Gastrocnemius medialis (tissue), 4 donors: ENCODE results near the gene ENPP3. TPM values are rescaled to one million over a fixed set of nuclear protein-coding genes. Genes with fewer than 3 reads are reported as not detected.

ENCODE experiments used
- ATAC-seq, 2 donors: fragments of 150-250 bp; one replicate each; pipeline ENCODE4 v1.9.1; 2016
- DNase-seq, 2 donors: peaks; one replicate each; pipeline ENCODE4 v3.0.0-alpha.2; 2019
- H3K27ac ChIP-seq, 4 donors: fragments of 200-600 bp; sonication (generic); 1 replicate in 1 of 4; 2 replicates in 3 of 4; pipeline ENCODE4 v1.5.1; 2016 to 2018; ENCODE audit warnings: mild to moderate bottlenecking in 2 of 4, moderate library complexity in 1 of 4
- H3K27me3 ChIP-seq, 3 donors: fragments of 200-600 bp; sonication (generic) in 2 of 3; 1 replicate in 1 of 3; 2 replicates in 2 of 3; pipeline versions ENCODE4 v1.5.1 to v1.6.0; 2016 to 2019; ENCODE audit warnings: mild to moderate bottlenecking in 1 of 3, moderate library complexity in 1 of 3
- H3K36me3 ChIP-seq, 2 donors: fragments of 200-600 bp; sonication (generic) in 1 of 2; one replicate each; pipeline ENCODE4 v1.5.1; 2017 to 2018
- H3K4me1 ChIP-seq, 2 donors: fragments of 200-600 bp; sonication (generic) in 1 of 2; one replicate each; pipeline ENCODE4 v1.5.1; 2016 to 2017; ENCODE audit warnings: mild to moderate bottlenecking in 2 of 2
- H3K4me3 ChIP-seq, 4 donors: fragments of 200-600 bp; sonication (generic) in 3 of 4; 1 replicate in 1 of 4; 2 replicates in 3 of 4; pipeline ENCODE4 v1.5.1; 2016 to 2019; ENCODE audit warnings: mild to moderate bottlenecking in 2 of 4
- H3K9me3 ChIP-seq, 3 donors: fragments of 200-600 bp; sonication (generic) in 2 of 3; 1 replicate in 1 of 3; 2 replicates in 2 of 3; pipeline ENCODE4 v1.5.1; 2016 to 2019
- POLR2A ChIP-seq, 2 donors: fragments of 450-650 bp; IDR thresholded peaks; one replicate each; pipeline ENCODE4 v1.6.1; 2017; ENCODE audit warnings: antibody characterized with exemption in 2 of 2, mild to moderate bottlenecking in 2 of 2, moderate library complexity in 2 of 2
- in situ Hi-C, 4 donors: fragments of 200-750 bp; cut with MboI; loops; one replicate each; pipeline versions ENCODE4 v1.15.0 to v1.8.0; 2017; ENCODE audit warnings: low sequenced_read_pairs in 4 of 4
- intact Hi-C: fragments of 100-400 bp; cut with DNase I; formaldehyde crosslinking; loops from one replicate; pipeline ENCODE4 v1.15.1; 2023; ENCODE audit warnings: low total_unique reads
- total RNA-seq, 4 donors: library from RNA; depleted of rRNA; stranded (reverse); fragments of >200 nt; gene quantifications; one replicate each; pipeline versions ENCODE4 v1.1.0 to v1.2.3, GENCODE V29; 2016
- TF ChIP-seq, protein P1 (sequence below), 5 experiments: fragments of 450-650 bp in 3 of 5; fragments of 200-600 bp in 2 of 5; sonication (generic) in 2 of 5; IDR thresholded peaks in 4 of 5; conservative IDR thresholded peaks in 1 of 5; 1 replicate in 4 of 5; 2 replicates in 1 of 5; pipeline ENCODE4 v1.5.1; 2016 to 2019; ENCODE audit warnings: antibody characterized with exemption in 5 of 5, mild to moderate bottlenecking in 3 of 5, moderate library complexity in 3 of 5

Gene ENPP3
- total RNA-seq, 4 donors from 2014 or later = 0.07 TPM; not detected in 3

DNA sequence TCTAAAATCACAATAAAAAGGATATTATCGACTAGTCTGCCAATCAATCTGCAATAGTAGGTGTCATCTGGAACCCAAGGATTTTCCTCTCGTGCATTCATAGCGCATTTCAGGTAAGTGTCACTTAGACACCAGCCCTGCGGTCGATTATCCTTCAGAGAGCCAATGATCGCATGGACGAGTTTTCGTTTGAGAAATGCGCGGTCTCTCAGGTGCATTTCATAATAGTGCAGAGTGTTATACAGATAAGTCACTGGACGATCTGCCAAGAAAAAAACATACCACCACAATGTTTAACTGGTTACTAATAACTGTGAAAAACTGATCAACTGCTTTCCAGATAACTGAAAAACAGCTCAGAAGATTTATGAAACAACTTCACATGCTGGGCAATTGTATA, 43.0 kb upstream of the ENPP3 start:
- Histone ChIP-seq H3K4me1 (no peaks in the 10 kb centered on the region), H3K9me3 (no peaks in the 10 kb centered on the region), H3K27ac (no peak overlapping the region), H3K27me3 (no peaks in the 10 kb centered on the region), H3K4me3 (no peak overlapping the region), H3K36me3 (peaks cover 2 to 92% of the 10 kb centered on the region in 2 donors)
- DNase-seq (no peak), ATAC-seq (no peak)
- in situ Hi-C loops (no loop called here), intact Hi-C loops (no loop called here)
- no peak for TF ChIP-seq POLR2A (IDR thresholded peaks at IDR 0.05)
- TF ChIP-seq, protein P1, sequence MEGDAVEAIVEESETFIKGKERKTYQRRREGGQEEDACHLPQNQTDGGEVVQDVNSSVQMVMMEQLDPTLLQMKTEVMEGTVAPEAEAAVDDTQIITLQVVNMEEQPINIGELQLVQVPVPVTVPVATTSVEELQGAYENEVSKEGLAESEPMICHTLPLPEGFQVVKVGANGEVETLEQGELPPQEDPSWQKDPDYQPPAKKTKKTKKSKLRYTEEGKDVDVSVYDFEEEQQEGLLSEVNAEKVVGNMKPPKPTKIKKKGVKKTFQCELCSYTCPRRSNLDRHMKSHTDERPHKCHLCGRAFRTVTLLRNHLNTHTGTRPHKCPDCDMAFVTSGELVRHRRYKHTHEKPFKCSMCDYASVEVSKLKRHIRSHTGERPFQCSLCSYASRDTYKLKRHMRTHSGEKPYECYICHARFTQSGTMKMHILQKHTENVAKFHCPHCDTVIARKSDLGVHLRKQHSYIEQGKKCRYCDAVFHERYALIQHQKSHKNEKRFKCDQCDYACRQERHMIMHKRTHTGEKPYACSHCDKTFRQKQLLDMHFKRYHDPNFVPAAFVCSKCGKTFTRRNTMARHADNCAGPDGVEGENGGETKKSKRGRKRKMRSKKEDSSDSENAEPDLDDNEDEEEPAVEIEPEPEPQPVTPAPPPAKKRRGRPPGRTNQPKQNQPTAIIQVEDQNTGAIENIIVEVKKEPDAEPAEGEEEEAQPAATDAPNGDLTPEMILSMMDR (IDR thresholded peaks at IDR 0.05 in 4 of 5, conservative IDR thresholded peaks at IDR 0.05 in 1 of 5) = no peak

DNA sequence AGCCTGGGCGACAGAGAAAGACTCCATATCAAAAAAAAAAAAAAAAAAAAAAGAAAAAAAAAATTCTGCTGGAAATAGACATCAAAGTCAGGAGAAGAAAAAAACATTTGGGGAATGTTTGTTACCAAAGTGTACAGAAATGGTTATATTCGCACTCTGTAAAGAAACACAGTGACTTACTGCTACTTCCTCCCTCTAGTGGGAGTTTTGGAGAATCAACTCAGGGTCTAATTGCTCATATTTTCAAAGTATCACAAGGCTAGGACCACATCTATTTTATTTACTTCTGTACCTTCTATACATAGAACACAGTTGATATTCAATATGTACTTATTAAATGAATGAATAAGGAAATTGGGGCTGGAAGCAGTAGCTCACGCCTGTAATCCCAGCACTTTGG, 39.7 kb upstream of the ENPP3 start:
- ATAC-seq (no peak), DNase-seq (no peak)
- no peak for TF ChIP-seq POLR2A (IDR thresholded peaks at IDR 0.05)
- TF ChIP-seq, protein P1 (IDR thresholded peaks at IDR 0.05 in 4 of 5, conservative IDR thresholded peaks at IDR 0.05 in 1 of 5) = no peak
- Histone ChIP-seq H3K4me3 (no peak overlapping the region), H3K4me1 (no peaks in the 10 kb centered on the region), H3K36me3 (peaks cover 4 to 96% of the 10 kb centered on the region in 2 donors), H3K27me3 (no peaks in the 10 kb centered on the region), H3K27ac (no peak overlapping the region), H3K9me3 (no peaks in the 10 kb centered on the region)
- in situ Hi-C loops = no loop called here
- intact Hi-C loops = no loop called here

DNA sequence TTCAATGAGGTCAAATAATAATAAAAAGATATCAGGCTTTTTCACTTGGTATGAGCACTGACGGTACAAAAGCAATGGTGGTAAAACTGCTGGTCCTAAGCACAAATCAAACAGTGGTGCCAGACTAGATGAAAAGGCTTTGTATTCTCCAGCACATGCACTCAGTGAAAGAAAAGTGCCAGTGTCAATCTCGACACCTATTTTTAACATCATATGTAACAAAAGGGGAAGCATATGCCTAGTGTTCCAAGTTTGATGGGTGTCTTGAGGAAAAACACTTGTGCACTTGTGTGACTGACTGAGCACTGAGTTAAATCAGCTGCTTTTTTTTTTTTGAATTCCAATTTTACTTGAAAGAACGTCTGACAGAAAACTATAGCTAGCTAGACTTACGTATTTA, 36.4 kb upstream of the ENPP3 start:
- Histone ChIP-seq H3K27ac (no peak overlapping the region), H3K4me1 (no peaks in the 10 kb centered on the region), H3K36me3 (peaks cover 6 to 95% of the 10 kb centered on the region in 2 donors), H3K9me3 (no peaks in the 10 kb centered on the region), H3K27me3 (no peaks in the 10 kb centered on the region), H3K4me3 (no peak overlapping the region)
- intact Hi-C loops = no loop called here
- no peak for TF ChIP-seq POLR2A (IDR thresholded peaks at IDR 0.05)
- TF ChIP-seq, protein P1 (IDR thresholded peaks at IDR 0.05 in 4 of 5, conservative IDR thresholded peaks at IDR 0.05 in 1 of 5) = no peak
- ATAC-seq (no peak), DNase-seq (no peak)
- in situ Hi-C loops = no loop called here

DNA sequence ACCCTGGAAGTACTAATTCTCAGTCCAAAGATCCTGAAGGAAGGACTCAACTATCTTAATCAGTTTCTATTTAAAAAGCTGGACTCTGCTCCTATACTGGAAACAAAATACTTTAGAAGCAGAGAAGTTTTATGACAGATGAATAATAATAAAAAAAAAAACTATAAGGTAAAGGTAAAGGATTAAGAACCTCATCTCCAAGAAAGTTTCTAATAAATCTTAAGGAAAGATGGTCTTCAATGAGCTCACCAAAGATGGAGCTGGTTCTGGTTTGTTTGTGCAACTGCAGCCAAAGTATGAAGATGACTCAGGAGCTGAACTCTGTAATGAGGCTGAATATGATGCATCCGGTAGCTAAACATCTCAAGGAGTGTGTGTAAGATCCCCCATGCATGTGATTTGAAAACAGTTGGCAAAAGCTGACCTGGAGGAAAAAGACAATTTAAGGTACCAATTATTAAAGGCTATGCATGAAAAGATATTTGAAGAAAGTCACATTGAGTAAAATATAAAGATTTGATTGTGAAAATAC, 34.3 kb upstream of the ENPP3 start:
- Histone ChIP-seq H3K27ac (no peak overlapping the region), H3K27me3 (no peaks in the 10 kb centered on the region), H3K4me1 (no peaks in the 10 kb centered on the region), H3K4me3 (no peak overlapping the region), H3K9me3 (no peaks in the 10 kb centered on the region), H3K36me3 (peaks cover 14 to 95% of the 10 kb centered on the region in 2 donors)
- no peak for ATAC-seq
- TF ChIP-seq, protein P1 (IDR thresholded peaks at IDR 0.05 in 4 of 5, conservative IDR thresholded peaks at IDR 0.05 in 1 of 5) = no peak
- no peak for TF ChIP-seq POLR2A (IDR thresholded peaks at IDR 0.05)
- in situ Hi-C loops (no loop called here), intact Hi-C loops (no loop called here)
- no peak for DNase-seq
